ENCODE data around the gene STXBP5. TPM values are rescaled to one million over a fixed set of nuclear protein-coding genes. Genes with fewer than 3 reads are reported as not detected.

STXBP5 gene
- total and polyA plus RNA-seq, 2 donors (not counting 1 experiment from before 2014, with no cell fraction given) = 4.6 to 24.1 TPM

GRCh38 chr6:147298461-147298860 lies 94.2 kb downstream of the STXBP5 start:
- WGBS (ENCODE audit: insufficient coverage) = no CpG with 5 or more reads among the region's 2 CpGs
- no peaks in the 10 kb centered on the region for H3K27me3 Mint-ChIP-seq

DNA sequence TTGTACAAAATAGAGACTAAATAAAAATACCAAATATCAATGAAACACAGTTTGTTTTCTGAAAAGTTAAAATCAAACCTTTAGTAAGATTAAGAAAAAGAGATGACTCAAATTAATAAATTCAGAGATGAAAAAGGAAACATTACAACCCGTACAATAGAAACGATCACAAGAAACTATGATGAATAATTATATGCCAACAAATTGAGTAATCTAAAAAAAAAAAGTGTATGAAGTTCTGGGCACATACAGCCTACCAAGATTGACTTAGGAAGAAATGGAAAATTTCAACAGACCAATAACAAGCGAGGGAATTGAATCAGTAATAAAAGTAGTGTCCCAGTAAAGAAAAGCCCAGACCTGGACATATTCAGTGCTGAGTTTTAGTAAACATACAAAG lies 94.8 kb downstream of the STXBP5 start:
- CTCF ChIA-PET = no interaction called here
- ATAC-seq (ENCODE audit: low read depth) = no peak
- no peaks in the 10 kb centered on the region for H3K27me3 Mint-ChIP-seq
- intact Hi-C loops (cut with micrococcal nuclease) = loop anchor here (2.0 kb wide), 1 partner anchor 14 kb away; no protein-coding TSS in a partner anchor
- no peak overlapping the region for H3K27ac ChIP-seq (ENCODE audit: low read length in 2 of 2)
- H4K20me1 ChIP-seq (ENCODE audit: control insufficient read depth, insufficient read depth, low read length, poor library complexity, severe bottlenecking) = no peaks in the 10 kb centered on the region
- H3K9me3 Mint-ChIP-seq (ENCODE audit: insufficient read depth) = peaks cover 26% of the 10 kb centered on the region
- peaks cover 4 to 18% of the 10 kb centered on the region in 2 experiments for H3K36me3 ChIP-seq (replicated peaks in 1 of 2; ENCODE audit: control extremely low read depth in 1 of 2, control insufficient read depth in 1 of 2, extremely low read depth in 1 of 2, insufficient read depth in 2 of 2, low read length in 1 of 2)
- H3K4me1 ChIP-seq (ENCODE audit: control insufficient read depth in 2 of 2, insufficient read depth in 2 of 2, low read length in 2 of 2) = no peaks in the 10 kb centered on the region
- peaks cover 14 to 29% (median 19%) of the 10 kb centered on the region in 3 donors for H3K9me3 ChIP-seq (ENCODE audit: control extremely low read depth in 1 of 3, control insufficient read depth in 2 of 3, insufficient read depth in 1 of 3, low read length in 2 of 3)
- no peaks in the 10 kb centered on the region for H3K4me1 Mint-ChIP-seq
- no CpG with 5 or more reads among the region's 3 CpGs for WGBS (ENCODE audit: insufficient coverage)
- no peaks in the 10 kb centered on the region for H3K27me3 ChIP-seq (replicated peaks in 1 of 4; ENCODE audit: control extremely low read depth in 1 of 4, control insufficient read depth in 3 of 4, insufficient read depth in 4 of 4, low read length in 3 of 4)
- no peak overlapping the region for H3K27ac Mint-ChIP-seq
- POLR2A ChIA-PET = no interaction called here
- H3K4me3 Mint-ChIP-seq = no peak overlapping the region
- H3K4me2 ChIP-seq (replicated peaks; ENCODE audit: low read depth, low read length, poor library complexity, severe bottlenecking) = no peak overlapping the region
- H2AFZ ChIP-seq (ENCODE audit: insufficient read depth, low read depth, low read length, poor library complexity, severe bottlenecking) = no peak overlapping the region
- DNase-seq = no peak
- no peak overlapping the region for H3K4me3 ChIP-seq (ENCODE audit: control extremely low read depth in 1 of 5, extremely low read depth in 1 of 5, insufficient read depth in 1 of 5, low read depth in 2 of 5, low read length in 4 of 5)
- no peaks in the 10 kb centered on the region for H3K79me2 ChIP-seq (ENCODE audit: control insufficient read depth, insufficient read depth, low read length)
- no peak overlapping the region for H3K9ac ChIP-seq (ENCODE audit: low read length)
- TF ChIP-seq, protein P1, sequence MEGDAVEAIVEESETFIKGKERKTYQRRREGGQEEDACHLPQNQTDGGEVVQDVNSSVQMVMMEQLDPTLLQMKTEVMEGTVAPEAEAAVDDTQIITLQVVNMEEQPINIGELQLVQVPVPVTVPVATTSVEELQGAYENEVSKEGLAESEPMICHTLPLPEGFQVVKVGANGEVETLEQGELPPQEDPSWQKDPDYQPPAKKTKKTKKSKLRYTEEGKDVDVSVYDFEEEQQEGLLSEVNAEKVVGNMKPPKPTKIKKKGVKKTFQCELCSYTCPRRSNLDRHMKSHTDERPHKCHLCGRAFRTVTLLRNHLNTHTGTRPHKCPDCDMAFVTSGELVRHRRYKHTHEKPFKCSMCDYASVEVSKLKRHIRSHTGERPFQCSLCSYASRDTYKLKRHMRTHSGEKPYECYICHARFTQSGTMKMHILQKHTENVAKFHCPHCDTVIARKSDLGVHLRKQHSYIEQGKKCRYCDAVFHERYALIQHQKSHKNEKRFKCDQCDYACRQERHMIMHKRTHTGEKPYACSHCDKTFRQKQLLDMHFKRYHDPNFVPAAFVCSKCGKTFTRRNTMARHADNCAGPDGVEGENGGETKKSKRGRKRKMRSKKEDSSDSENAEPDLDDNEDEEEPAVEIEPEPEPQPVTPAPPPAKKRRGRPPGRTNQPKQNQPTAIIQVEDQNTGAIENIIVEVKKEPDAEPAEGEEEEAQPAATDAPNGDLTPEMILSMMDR (IDR thresholded peaks at IDR 0.05) = no peak
- no peak for TF ChIP-seq EZH2 (IDR thresholded peaks at IDR 0.05; ENCODE audit: borderline replicate concordance, insufficient read depth, low read depth, low read length, poor library complexity, severe bottlenecking)

More at GRCh38 chr6:147298461-147298860, 94.2 kb downstream of the STXBP5 start:
- Histone ChIP-seq H3K36me3 (replicated peaks in 1 of 2; ENCODE audit: control extremely low read depth in 1 of 2, control insufficient read depth in 1 of 2, extremely low read depth in 1 of 2, insufficient read depth in 2 of 2, low read length in 1 of 2) (peaks cover 4 to 16% of the 10 kb centered on the region in 2 experiments), H3K9me3 (ENCODE audit: control extremely low read depth in 1 of 3, control insufficient read depth in 2 of 3, insufficient read depth in 1 of 3, low read length in 2 of 3) (peaks cover 12 to 28% (median 17%) of the 10 kb centered on the region in 3 donors), H4K20me1 (ENCODE audit: control insufficient read depth, insufficient read depth, low read length, poor library complexity, severe bottlenecking) (no peaks in the 10 kb centered on the region), H3K4me2 (replicated peaks; ENCODE audit: low read depth, low read length, poor library complexity, severe bottlenecking) (no peak overlapping the region), H3K27me3 (replicated peaks in 1 of 4; ENCODE audit: control extremely low read depth in 1 of 4, control insufficient read depth in 3 of 4, insufficient read depth in 4 of 4, low read length in 3 of 4) (no peaks in the 10 kb centered on the region), H3K79me2 (ENCODE audit: control insufficient read depth, insufficient read depth, low read length) (no peaks in the 10 kb centered on the region), H3K27ac (ENCODE audit: low read length in 2 of 2) (no peak overlapping the region), H3K4me3 (ENCODE audit: control extremely low read depth in 1 of 5, extremely low read depth in 1 of 5, insufficient read depth in 1 of 5, low read depth in 2 of 5, low read length in 4 of 5) (no peak overlapping the region), H3K9ac (ENCODE audit: low read length) (no peak overlapping the region), H2AFZ (ENCODE audit: insufficient read depth, low read depth, low read length, poor library complexity, severe bottlenecking) (no peak overlapping the region), H3K4me1 (ENCODE audit: control insufficient read depth in 2 of 2, insufficient read depth in 2 of 2, low read length in 2 of 2) (no peaks in the 10 kb centered on the region)
- intact Hi-C loops (cut with micrococcal nuclease) = loop anchor here (2.0 kb wide), 1 partner anchor 14 kb away; no protein-coding TSS in a partner anchor
- TF ChIP-seq, protein P1 (IDR thresholded peaks at IDR 0.05) = no peak
- no peak for TF ChIP-seq EZH2 (IDR thresholded peaks at IDR 0.05; ENCODE audit: borderline replicate concordance, insufficient read depth, low read depth, low read length, poor library complexity, severe bottlenecking)
- no peaks in the 10 kb centered on the region for H3K4me1 Mint-ChIP-seq
- no peak overlapping the region for H3K27ac Mint-ChIP-seq
- no peak overlapping the region for H3K4me3 Mint-ChIP-seq
- CTCF ChIA-PET = no interaction called here
- peaks cover 21% of the 10 kb centered on the region for H3K9me3 Mint-ChIP-seq (ENCODE audit: insufficient read depth)
- DNase-seq = no peak
- no peak for ATAC-seq (ENCODE audit: low read depth)
- POLR2A ChIA-PET = no interaction called here
